Bronchial epithelial cell (primary cell): ENCODE measurements around the gene ITPKC. TPM values are rescaled to one million over a fixed set of nuclear protein-coding genes. Genes with fewer than 3 reads are reported as not detected.
A peak's percentile ranks its signal among the peaks of the same experiment; 100 is the strongest.
"Not testable (repeated sequence)": the region's sequence is repeated elsewhere in the genome, so short reads cannot be mapped to it uniquely, and the experiment has no call there.

Source experiments
- DNase-seq: peaks from one replicate; pipeline ENCODE4 v3.0.0-alpha.2; 2010; ENCODE audit warnings: low read depth
- FAIRE-seq: peaks from 2 replicates; lab custom pipeline; 2011; peaks lifted over from hg19 to GRCh38; lab: Jason Lieb, UNC
- H3K27me3 ChIP-seq: 2 replicates; pipeline ENCODE4 v1.5.1; 2011; ENCODE audit warnings: low read length; ENCODE audit not compliant: control insufficient read depth, insufficient read depth
- H3K36me3 ChIP-seq: 2 replicates; pipeline ENCODE4 v1.5.1; 2011; ENCODE audit warnings: low read length; ENCODE audit not compliant: control insufficient read depth, insufficient read depth
- H3K4me3 ChIP-seq: 2 replicates; pipeline ENCODE4 v1.5.1; 2011; ENCODE audit warnings: mild to moderate bottlenecking, low read depth, low read length, control low read depth
- total RNA-seq: library from RNA; depleted of rRNA; stranded (reverse); fragments of >200 nt; gene quantifications from 2 replicates; pipeline ENCODE4 v1.2.1, GENCODE V29; 2014
- TF ChIP-seq, protein P1 (sequence below): IDR thresholded peaks from 2 replicates; pipeline ENCODE4 v1.5.1; 2011; ENCODE audit warnings: mild to moderate bottlenecking, moderate library complexity, low read length, control low read depth, inconsistent platforms; ENCODE audit not compliant: insufficient read depth, severe bottlenecking

The ITPKC gene
- total RNA-seq, 1 donor from 2014 or later = 26.9 TPM

DNA sequence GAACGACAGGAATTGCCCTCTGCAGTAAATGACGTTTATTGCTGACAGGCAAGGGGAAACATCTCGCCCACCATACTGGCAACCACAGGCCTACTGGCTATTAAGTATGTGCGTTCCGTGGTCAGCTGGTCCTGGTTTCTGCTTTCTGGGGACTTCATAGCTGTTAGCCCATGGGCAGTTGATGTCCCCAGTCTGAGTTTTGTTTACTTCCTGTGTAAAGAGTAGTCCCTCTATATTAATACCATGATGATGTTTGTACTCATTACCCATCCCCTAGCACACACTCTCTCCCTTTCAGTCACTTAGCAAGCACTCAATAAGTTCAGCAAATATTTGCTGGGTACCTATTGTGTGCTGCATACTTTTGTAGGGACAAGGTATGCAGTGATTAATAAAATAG is 52.0 kb downstream of the ITPKC start:
- Histone ChIP-seq H3K36me3 (peaks cover 13% of the 10 kb centered on the region), H3K4me3 (no peak overlapping the region), H3K27me3 (no peaks in the 10 kb centered on the region)
- TF ChIP-seq, protein P1, sequence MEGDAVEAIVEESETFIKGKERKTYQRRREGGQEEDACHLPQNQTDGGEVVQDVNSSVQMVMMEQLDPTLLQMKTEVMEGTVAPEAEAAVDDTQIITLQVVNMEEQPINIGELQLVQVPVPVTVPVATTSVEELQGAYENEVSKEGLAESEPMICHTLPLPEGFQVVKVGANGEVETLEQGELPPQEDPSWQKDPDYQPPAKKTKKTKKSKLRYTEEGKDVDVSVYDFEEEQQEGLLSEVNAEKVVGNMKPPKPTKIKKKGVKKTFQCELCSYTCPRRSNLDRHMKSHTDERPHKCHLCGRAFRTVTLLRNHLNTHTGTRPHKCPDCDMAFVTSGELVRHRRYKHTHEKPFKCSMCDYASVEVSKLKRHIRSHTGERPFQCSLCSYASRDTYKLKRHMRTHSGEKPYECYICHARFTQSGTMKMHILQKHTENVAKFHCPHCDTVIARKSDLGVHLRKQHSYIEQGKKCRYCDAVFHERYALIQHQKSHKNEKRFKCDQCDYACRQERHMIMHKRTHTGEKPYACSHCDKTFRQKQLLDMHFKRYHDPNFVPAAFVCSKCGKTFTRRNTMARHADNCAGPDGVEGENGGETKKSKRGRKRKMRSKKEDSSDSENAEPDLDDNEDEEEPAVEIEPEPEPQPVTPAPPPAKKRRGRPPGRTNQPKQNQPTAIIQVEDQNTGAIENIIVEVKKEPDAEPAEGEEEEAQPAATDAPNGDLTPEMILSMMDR = no peak
- DNase-seq (no peak), FAIRE-seq (no peak)

DNA sequence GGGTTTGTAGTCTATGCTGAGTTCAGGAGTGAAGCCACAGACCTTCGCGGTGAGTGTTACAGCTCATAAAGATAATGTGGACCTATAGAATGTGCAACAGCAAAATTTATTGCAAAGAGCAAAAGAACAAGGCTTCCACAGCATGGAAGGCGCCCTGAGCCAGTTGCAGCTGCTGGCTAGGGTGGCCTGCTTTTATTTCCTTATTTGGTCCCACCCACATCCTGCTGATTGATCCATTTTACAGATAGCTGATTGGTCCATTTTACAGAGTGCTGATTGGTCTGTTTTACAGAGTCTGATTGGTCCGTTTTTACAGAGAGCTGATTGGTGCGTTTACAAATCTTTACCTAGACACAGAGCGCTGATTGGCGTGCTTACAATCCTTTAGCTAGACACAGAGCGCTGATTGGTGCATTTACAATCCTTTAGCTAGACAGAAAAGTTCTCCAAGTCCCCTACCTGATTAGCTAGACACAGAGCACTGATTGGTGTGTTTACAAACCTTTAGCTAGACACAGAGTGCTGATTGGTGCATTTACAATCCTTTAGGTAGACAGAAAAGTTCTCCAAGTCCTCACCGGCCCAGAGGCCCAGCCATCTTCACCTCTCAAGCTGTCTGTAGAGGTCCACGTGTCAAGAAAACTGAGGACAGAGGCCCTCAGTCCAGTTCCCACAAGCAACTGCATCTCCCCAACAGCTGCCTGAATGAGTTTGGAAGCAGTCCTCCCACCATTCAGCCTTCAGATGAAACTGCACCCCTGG is 54.4 kb downstream of the ITPKC start:
- H3K4me3 ChIP-seq, H3K27me3 ChIP-seq, FAIRE-seq, DNase-seq, H3K36me3 ChIP-seq: not testable (repeated sequence)

DNA sequence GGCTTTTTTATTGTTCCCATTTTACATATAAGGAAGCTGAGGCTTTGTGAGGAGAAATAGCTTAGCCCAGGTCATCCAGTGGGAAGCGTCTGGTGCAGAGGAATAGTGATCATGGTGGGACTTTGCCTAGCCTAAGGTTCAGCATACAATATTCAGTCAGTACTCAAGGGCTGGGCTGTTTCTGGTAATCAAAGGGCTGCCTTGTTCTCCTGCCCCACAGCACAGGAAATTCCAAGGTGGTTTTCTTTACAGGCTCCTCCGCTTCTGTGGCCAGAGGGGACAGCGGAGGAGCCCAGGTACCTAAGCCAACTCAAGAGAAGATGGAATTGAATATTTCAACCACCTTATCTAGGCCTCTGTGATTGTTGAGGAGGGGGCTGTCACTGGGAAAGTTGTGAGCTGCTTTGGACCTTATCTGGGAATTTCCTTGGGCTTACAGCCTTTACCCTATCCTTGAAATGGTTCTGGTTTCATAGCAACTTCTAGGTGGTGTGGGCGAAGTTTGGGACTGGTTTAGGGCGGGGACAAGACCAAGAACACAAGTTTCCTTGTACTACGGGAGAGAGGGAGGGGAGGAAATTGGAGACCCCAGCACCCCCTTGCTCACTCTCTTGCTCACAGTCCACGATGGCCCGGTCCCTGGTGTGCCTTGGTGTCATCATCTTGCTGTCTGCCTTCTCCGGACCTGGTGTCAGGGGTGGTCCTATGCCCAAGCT is 58.2 kb downstream of the ITPKC start, which contains the start of gene MIA:
TSS of gene MIA (plus strand) at position 606 of the 716 bp plus-strand sequence. CDS start at position 628, 22 bp downstream.
- Histone ChIP-seq H3K36me3 (no peaks in the 10 kb centered on the region), H3K27me3 (no peaks in the 10 kb centered on the region), H3K4me3 (no peak within 1 kb of the TSS)
- FAIRE-seq = no peak
- DNase-seq = no peak
- TF ChIP-seq, protein P1 = no peak

DNA sequence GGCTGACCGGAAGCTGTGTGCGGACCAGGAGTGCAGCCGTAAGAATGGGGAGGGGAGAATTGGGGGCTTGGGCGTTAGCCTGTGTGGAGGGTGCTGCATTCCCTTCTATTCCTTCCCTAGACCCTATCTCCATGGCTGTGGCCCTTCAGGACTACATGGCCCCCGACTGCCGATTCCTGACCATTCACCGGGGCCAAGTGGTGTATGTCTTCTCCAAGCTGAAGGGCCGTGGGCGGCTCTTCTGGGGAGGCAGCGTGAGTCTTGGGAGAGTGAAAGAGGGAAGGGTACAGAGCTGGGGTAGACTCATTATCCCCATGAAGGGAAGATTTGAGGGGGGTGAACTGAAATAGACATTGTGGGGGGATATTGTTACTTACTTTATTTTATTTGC is 58.7 kb downstream of the ITPKC start:
- no peak overlapping the region for H3K4me3 ChIP-seq
- TF ChIP-seq, protein P1 = no peak
- H3K27me3 ChIP-seq = no peaks in the 10 kb centered on the region
- DNase-seq (no peak), FAIRE-seq (no peak)
- no peaks in the 10 kb centered on the region for H3K36me3 ChIP-seq

DNA sequence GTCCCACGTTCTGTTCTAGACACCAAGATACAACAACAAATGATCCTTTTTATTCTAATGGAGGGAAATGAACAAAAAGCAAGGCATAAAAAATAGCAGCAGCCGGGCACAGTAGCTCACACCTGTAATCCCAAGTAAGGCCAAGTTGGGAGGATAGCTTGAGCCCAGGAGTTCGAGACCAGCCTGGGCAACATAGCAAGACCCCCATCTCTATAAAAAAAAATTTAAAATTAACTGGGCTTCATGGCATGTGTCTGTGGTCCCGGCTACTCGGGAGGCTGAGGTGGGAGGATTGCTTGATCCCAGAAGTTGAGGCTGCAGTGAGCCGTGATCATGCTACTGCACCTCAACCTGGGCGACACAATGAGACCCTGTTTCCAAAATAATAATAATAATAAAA is 59.5 kb downstream of the ITPKC start:
- no peaks in the 10 kb centered on the region for H3K27me3 ChIP-seq
- FAIRE-seq = no peak
- no peak for DNase-seq
- H3K36me3 ChIP-seq = no peaks in the 10 kb centered on the region
- no peak overlapping the region for H3K4me3 ChIP-seq
- TF ChIP-seq, protein P1 = no peak

DNA sequence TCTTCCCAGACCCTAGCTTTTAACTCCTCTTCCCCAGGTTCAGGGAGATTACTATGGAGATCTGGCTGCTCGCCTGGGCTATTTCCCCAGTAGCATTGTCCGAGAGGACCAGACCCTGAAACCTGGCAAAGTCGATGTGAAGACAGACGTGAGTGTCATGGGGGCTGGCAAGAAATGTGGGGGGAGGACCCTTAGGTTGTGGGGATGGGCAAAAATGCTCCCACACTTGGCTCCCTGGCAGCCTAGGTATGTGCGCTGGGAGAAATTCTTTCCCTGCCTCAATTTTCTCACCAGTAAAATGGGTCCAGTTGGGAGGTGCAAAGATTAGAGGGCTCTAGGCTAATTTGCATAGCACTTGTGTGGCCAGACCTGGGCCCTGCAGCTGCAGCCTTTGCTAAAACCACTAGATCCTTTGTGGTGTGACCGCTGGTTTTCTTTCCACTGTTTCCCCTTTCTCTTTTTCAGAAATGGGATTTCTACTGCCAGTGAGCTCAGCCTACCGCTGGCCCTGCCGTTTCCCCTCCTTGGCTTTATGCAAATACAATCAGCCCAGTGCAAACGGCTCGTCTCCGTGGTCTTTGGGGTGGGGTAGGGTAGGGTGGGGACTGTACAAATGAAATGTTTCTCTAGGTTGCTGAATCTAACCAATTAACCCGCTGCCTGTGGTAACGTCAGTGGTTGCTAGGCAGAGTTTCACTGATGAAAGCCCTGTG is 60.2 kb downstream of the ITPKC start:
- Histone ChIP-seq H3K27me3 (no peaks in the 10 kb centered on the region), H3K36me3 (no peaks in the 10 kb centered on the region), H3K4me3 (peak overlapping the region; percentile 82)
- peak; percentile 94 for DNase-seq
- FAIRE-seq = no peak
- TF ChIP-seq, protein P1 = no peak
